HuH-7 (cell line): Measurements from ENCODE around the gene SERPINB8.
"Not testable (repeated sequence)": the region's sequence is repeated elsewhere in the genome, so short reads cannot be mapped to it uniquely, and the experiment has no call there.

Experiments used
- DNase-seq: peaks from one replicate; pipeline ENCODE4 v3.0.0; 2011; ENCODE audit warnings: low spot score

SERPINB8 gene, protein sequence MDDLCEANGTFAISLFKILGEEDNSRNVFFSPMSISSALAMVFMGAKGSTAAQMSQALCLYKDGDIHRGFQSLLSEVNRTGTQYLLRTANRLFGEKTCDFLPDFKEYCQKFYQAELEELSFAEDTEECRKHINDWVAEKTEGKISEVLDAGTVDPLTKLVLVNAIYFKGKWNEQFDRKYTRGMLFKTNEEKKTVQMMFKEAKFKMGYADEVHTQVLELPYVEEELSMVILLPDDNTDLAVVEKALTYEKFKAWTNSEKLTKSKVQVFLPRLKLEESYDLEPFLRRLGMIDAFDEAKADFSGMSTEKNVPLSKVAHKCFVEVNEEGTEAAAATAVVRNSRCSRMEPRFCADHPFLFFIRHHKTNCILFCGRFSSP

DNA sequence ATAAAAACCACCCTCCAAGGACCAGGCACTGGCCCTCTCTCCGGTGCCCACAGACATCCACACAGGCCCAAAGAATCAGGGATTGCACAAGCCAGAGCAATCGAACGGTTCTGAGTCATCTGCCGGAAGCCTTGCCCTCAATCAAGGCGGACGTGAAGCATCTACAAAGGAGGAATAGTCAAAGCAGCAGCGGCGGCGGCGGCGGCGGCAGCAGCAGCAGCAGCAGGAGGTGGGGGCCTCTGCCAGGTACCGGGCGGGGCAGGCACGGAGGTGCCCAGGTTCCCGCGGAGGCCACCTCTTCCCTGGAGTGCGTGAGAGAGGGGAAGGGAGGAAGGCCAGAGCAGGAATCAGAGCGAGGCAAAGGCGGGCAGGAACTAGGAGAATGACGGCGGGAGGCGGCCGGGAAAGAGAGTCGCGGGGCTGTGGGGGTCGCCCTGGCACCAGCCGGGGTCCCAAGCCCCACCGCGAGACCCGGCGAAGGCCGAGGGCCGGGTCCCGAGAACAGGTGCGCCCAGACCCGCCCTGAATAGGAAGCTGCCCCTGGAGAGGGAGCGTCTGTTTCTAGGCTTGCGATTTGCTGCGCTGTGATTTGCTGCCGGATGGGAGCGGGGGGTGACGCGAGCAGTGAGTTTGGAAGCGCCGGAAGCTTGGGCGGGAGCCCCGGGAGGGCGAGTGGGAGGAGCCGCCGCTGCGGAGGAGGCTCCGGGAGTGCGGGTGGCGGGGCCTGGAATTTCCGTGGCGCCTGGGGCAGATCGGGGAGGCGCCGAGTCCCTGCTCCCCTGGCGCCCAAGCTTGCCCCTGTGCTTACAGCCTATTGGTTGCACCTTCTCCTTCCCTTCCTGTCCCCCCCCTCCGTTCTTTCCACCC is at the start of gene SERPINB8:
Gene SERPINB8, plus strand, starts transcription at position 140 of the 867 bp plus-strand sequence. CDS start 8,228 bp downstream, outside the sequence.
- DNase-seq, result peak; percentile 66

DNA sequence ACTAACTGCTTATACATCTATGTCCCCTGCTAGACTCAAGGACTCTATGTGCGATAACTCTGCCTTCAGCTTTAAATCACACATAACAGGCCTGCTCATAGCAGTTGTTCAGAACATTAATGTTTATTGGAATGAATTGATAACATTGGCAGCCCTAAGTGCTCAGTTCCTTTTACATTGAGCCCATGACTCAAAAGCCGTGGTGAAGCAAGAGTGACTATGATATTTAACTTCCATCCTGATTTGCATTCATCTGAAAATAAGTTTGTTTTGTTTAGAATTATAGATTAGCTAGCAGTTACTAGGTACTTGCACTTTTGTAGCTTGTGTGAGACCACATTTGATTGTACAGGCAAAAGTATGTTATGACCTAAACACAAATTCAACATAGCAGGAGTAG is 47.8 kb upstream of the SERPINB8 start:
- DNase-seq, result no peak

DNA sequence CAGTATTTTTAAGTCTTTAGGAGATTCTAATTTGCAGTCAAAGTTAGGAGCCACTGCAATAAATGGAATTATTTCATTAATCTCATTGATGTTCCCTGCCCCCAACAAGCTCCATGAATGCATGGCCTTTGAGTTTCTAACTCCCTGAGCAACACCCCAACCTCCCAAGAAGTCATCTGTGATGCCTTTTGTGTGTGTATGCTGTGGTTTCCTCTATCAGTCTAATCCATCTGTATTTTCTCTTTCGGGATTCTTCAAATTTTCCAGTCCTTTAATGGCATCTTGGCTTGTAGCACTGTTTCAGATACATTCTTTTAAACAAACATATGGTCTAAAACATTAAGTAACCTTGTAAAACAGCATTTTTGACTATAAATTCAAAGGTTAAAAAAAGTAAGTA is 45.3 kb upstream of the SERPINB8 start:
- no peak for DNase-seq

DNA sequence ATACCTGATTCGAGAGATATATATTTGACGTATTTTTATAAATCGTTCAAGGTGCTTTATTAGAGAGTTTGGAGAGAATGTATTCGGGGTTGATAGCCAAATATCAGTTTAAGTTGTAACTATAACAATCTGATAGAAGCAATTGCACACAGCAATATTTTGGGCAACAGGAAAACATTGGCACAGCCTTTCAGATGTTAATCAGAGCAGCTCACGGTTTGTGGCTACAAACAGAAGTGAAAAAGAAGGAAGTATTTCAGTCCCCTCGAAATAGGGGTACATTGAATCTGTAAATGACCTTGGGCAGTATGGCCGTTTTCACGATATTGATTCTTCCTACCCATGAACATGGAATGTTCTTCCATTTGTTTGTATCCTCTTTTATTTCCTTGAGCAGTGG is 41.5 kb upstream of the SERPINB8 start:
- DNase-seq, result no peak

DNA sequence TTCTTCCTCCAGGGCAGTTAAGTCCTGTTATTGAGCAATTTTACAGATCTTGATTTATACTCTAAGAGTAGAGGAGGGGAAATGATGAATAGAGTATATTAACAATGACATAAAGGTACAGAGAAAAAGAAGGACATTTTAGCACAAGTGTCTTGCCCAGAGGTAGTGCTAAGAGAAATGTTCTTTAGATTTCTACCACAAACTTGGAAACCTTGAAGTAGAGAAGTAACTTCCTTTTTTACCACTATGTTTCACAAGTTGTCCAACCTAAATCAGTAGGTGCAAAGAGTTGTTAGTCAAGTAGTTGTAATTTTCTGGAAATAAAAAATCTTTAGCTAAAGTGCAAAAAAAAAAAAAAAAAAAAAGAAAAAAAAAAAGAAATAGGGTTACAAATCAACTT is 40.5 kb upstream of the SERPINB8 start:
- not testable (repeated sequence) for DNase-seq

DNA sequence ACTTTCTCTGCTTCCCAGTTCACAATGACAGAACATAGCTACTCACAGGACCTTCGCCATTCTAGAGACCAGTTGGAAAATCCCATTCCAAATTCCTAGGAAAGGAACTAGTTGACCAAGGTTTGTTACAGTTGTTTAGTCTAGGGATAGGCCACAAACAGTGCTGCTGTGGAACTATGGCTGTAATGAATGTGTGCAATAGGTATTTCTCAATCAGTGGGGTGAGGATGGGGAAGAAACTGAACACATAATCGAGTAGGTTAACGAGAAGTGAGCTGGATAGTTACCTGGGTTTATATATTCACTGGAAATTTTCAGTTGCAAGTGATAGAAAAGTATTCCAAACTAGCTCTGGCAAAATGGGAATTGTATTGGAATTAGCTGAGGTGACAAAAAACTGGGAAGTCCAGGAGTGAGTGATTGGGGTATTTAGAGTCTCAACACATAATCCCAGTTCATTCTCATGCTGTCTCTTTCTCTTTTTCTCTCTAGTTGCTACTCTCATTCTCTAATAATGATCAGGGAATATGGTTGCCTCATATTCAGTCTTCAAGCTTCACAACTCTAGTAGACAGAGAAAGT is 39.0 kb upstream of the SERPINB8 start:
- no peak for DNase-seq

DNA sequence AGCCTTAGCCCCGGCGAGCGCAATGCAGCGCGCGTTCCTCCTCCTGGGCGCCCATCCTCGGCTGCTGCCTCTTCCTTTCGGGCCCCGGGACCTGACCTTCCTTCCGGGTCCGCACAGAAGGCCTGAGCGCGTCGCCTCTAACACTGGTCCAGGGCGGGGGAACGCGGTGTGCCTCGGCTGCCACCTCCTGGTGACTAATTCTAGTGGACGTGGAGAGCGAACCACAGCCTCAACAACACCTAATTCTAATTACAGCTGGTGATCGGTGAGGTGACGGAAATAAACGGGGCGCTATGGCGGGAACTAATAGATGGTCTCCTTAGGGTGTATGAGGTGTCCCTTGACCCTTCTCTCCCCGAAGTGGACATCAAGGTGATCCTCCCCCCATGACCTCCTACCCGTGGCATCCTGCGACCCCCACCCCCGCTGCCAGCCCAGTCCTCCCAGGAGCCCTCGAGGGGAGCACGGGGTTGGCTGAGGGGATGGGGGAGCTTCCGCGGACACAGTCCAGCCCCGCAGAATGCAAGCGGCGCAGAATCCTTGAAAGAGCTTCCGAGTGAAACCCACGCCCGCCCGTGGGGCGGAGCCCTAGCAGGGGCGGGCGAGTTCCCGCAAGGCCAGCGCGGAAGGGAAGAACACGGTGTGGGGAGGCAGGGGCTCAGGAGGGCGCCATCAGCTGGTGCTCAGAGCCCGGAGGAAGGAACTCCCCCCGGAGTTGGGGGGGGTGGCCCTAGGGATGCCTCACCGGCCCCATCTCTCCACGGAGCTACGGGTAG is 33.5 kb upstream of the SERPINB8 start:
- peak; percentile 42 for DNase-seq

DNA sequence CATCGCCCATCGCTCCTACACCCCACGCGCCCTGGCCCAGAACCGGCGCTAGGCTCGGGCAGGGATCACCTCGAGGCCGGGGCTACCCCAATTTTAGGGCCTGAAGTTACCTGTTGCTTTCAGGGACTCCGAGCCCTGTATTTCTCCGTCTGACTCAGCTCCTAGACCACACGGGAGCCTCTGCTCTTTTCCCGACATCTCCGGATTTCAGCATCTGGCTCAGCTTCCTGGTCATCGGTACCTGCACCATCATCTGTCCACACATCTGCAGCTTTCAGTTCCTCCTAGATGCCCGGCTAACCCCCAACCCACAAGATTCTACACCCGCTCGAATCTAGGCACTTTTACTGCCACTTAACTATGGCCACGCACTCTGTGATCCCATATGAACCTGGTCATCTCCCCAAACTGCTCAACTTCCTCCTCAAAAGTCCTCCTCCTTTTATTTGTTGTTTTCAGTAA is 32.9 kb upstream of the SERPINB8 start:
- DNase-seq, result no peak

DNA sequence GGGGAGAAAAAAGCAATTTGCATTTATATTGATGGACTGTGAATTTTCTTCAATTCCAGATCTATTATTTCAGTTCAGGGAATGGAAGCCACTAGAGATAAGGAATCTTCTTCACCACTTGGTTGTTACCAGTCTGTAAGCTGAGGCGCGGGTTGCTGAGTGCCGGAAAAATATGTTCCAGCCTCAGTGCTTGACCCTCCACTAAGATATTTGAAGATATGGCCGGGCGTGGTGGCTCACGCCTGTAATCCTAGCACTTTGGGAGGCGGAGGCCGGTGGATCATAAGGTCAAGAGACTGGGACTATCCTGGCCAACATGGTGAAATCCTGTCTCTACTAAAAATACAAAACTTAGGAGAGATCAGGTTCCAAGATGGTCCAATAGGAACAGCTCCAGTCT is 29.9 kb upstream of the SERPINB8 start:
- no peak for DNase-seq

DNA sequence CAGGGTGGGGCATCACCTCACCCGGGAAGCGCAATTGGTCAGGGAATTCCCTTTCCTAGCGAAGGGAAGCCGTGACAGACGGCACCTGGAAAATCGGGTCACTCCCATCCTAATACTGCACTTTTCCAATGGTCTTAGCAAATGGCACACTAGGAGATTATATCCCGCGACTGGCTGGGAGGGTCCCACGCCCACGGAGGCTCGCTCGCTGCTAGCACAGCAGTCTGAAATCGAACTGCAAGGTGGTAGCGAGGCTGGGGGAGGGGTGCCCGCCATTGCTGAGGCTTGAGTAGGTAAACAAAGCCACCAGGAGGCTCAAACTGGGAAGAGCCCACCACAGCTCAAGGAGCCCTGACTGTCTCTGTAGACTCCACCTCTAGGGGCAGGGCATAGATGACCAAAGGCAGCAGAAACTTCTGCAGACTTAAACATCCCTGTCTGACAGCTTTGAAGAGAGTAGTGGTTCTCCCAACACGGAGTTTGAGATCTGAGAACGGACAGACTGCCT is 29.3 kb upstream of the SERPINB8 start:
- DNase-seq, result not testable (repeated sequence)

DNA sequence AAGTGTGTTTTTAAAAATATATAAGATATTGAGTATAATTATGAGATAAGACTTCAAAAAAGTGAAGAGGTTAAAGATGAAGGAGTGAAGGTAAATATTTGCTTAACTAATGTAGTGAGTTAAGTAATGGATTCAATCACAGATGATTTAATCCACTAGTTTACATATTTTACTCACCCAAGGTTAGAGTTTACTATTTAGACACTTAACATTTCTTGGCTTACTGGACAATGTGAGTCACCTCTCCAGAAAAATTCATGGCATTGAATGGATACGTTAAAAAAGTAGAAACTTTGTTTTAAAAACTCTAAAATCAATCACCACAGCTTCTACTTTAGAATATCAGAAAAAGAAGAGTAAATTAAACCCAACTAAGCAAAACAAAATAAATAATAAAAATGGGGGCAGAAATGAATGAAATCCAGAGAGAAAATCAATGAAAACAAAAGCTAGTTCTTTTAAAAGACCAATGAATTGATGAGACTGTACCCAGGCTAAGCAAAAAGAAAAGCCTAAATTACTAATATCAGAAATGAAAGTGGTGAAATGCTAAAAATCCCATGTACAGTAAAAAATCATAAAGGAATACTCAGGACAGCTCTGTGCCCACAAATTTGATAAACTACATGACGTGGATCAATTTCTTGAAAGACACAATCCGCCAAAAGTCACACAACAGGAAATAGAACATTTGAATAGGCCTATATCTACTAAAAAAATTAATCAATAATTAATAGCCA is 22.7 kb upstream of the SERPINB8 start:
- no peak for DNase-seq

DNA sequence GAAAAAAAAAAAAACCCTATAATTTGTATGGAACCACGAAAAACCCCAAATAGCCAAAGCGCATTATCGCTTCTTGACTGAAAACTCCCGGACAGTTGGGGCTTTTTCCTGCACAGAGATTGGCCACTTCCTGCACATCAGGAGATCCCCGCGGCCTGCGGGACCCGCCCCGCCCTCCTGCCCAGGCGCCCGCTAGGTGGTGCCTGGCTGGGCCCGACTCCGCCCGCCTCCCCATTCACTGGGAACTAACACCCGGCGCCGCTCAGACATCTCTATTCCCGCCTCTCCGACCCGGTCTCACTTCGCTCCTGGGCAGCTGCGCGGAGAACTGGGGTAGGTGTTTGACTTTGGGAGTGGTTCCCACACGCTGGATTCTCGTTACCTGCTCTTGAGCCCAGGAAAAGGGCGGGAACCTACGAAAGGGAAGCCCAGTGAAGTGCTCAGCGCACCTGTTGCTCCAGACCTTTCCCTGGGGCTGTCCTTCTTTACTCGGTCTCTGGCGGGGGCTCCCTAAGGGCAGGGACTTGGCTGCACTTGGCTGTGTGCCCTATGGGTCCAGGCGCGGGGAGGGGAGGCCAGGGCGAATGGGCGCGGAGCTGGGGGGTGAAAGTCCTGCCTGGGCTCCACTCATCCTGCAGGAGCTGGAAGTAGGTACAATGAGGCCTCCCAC is 20.7 kb upstream of the SERPINB8 start, which contains the start of gene HMSD:
Gene HMSD, plus strand, starts transcription at position 234 of the 670 bp plus-strand sequence. CDS start 4,155 bp downstream, outside the sequence.
- DNase-seq, result no peak

DNA sequence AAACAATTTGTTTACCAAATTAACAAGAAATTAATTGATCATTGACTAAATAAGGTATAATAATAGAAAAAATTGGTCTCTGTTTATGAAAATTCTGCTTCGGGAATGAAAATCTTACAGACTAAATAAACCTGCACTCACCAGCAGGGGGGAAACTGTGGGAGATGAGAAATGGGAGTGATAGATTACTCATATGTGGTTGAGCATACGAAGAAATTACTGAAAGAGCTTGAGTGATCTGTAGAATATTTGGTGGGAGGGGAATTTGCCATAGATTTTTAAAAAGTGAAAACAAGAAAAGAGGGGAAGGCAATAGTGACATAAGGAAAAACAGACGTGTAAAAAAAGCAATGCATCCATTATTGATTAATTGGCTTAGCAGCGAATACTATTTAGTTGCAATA is 18.6 kb upstream of the SERPINB8 start:
- no peak for DNase-seq

DNA sequence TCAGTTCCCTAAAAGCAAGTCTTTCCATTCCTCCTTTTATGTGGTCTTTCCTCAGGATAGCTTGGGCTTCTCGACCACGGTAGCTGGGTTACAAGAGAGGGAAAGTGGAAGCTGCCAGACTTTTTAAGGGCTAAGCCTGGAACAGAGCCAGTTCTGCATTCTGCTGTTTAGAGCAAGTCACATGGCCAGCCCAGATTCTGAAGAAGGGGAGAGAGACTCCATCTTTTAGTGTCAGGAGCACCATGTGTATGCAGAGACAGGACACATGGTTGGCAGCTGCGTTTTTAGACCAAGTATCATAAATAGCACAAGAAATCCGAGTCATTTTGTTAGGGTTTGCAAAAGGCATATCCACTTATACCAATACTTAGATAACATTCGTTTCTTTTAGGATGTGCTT is 16.1 kb upstream of the SERPINB8 start:
- no peak for DNase-seq

DNA sequence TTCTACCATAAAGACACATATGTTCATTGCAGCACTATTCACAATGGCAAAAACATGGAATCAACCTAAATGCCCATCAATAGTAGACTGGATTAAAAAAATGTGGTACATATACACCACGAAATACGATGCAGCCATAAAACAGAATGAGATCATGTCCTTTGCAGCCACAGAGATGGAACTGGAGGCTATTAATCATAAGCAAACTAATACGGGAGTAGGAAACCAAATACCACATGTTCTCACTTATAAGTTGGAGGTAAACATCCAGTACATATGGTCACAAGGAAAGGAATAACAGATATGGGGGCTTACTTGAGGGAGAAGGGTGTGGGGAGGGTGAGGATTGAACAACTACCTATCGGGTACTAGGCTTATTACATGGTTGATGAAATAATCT is 13.1 kb upstream of the SERPINB8 start:
- DNase-seq, result no peak

DNA sequence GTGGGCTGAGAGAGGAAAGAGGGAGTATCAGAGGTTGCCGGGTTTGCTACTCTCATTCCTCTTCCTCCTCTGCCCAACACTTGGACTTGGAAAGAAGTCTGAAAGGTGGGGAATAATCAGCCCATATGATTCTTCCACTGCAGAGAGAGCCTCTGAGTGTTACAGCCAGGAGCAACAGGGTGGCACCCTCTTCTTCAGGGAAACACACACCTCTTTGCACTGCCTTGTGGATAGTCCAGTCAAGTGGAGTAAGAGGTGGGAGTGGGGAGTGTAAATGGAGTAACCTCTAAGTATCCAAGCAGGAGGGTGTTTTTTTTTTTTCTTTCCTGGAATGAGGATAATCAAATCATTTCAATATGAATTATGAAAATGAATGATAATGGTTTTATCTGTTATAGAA is 9.0 kb upstream of the SERPINB8 start:
- no peak for DNase-seq

DNA sequence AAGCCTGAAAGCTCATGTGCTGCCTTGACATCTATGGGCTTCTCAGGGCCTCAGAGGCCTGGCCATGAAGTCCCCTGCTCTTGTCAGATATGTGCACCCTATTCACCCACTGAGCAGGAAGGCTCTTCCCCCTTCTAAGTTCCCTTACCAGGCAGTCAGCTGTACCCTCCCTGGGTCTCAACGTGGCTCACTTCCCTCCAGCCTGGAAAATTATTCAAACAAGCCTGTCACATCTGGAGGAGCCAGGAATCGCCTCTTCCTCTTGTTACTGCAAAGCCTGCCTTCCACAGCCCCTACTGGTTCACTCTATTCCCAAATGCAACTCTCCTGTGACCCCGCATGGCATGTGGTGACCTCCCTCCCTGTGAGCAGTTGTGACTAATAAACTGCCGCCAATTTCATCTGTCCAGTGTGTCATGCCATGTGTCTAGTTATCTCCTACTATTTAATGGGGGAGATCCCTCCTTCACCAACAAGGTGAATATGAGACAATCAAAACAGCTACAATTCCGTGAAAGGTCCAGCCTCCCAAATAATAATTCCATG is 8.4 kb upstream of the SERPINB8 start:
- no peak for DNase-seq

DNA sequence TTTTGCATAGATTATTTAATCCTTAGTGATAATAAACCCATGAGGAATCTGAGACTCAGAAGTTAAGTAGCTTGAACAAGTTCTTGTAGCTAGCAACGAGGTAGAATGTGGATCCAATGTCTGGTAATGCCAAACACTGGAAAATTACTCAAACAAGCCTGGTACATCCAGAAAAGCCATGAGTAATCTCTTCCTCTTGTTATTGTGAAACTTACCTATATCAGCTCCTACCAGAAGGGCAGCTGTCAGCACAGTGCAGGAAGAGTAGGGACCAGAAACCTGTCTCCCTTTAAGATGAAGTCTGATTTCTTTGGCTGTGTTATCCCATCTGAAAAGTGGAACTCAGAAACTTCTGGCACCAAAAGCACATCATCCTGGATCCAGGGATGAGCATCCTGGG is 7.7 kb upstream of the SERPINB8 start:
- no peak for DNase-seq

DNA sequence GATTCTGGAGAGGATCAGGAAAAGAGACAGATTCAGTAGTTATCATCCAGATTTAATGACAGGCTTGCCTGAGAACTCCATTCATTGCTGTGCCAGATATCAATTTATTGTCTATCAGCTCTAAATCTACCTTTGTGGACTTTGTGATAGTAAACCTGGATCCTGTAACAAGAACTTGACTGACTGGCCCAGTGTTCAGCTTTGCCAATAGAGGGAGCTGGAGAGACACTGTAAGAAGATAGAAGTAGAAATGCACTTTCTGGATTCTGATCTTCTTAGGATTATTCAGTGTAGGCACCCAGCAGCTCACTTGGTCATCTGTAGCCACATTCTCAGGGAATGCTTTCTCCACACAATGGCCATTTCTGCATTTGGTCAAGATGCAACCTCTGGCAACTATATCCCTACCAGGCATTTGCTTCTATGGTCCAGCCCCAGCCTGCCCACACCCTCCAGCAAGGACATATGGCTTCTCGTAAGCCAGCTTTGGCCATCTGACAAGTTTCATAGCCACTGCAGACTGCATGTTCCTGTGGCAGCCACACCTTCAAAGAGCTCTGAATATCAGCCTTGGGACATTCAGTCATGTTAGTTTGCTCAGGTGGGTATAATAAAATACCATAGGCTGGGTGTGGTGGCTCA is 6.1 kb upstream of the SERPINB8 start:
- DNase-seq, result no peak

DNA sequence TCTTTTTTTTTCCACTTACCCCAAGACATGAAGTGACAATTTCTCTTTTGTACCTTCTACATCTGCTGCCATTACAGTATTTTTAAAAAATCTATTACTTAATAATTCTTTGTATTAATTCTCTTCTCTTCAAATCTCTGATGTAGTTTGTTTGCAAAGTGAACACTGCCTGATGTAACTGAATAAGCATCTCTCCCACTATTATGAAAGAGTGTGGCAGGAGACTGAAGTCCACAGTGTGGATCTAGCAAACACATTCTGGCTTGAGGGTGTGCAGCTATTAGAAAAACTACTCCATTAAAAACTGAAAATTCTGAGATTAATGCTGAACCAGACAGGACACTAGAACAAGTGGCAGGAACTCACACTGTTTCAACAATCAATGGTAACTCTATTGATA is 5.0 kb upstream of the SERPINB8 start:
- DNase-seq, result no peak
